Parathyroid adenoma (tissue), 2 donors: ENCODE results near the gene RBBP8.

Experiments used
- H2AFZ ChIP-seq: fragments of 300-600 bp; sonication (generic); one replicate; pipeline ENCODE4 v1.7.0; 2017; ENCODE audit warnings: antibody characterized with exemption, mild to moderate bottlenecking
- H3K27ac ChIP-seq: fragments of 300-600 bp; sonication (generic); one replicate; pipeline ENCODE4 v1.7.0; 2017
- H3K27me3 ChIP-seq: fragments of 300-600 bp; sonication (generic); one replicate; pipeline ENCODE4 v1.7.0; 2017; ENCODE audit warnings: low read length; ENCODE audit not compliant: control insufficient read depth, insufficient read depth
- H3K36me3 ChIP-seq: fragments of 300-600 bp; sonication (generic); one replicate; pipeline ENCODE4 v1.7.0; 2017; ENCODE audit warnings: low read length; ENCODE audit not compliant: control insufficient read depth, insufficient read depth
- H3K4me1 ChIP-seq: fragments of 300-600 bp; sonication (generic); one replicate; pipeline ENCODE4 v1.7.0; 2017; ENCODE audit warnings: control low read depth
- H3K4me2 ChIP-seq: fragments of 300-600 bp; sonication (generic); one replicate; pipeline ENCODE4 v1.7.0; 2017; ENCODE audit warnings: low read length
- H3K4me3 ChIP-seq: fragments of 300-600 bp; sonication (generic); one replicate; pipeline ENCODE4 v1.7.0; 2017; ENCODE audit warnings: low read depth, low read length
- H3K79me2 ChIP-seq: fragments of 300-600 bp; sonication (generic); one replicate; pipeline ENCODE4 v1.7.0; 2017; ENCODE audit warnings: control low read depth
- H3K9ac ChIP-seq: fragments of 300-600 bp; sonication (generic); one replicate; pipeline ENCODE4 v1.7.0; 2017; ENCODE audit warnings: mild to moderate bottlenecking
- H3K9me3 ChIP-seq: fragments of 300-600 bp; sonication (generic); one replicate; pipeline ENCODE4 v1.7.0; 2017; ENCODE audit warnings: low read length; ENCODE audit not compliant: control insufficient read depth
- CTCF ChIP-seq: fragments of 300-600 bp; sonication (generic); IDR thresholded peaks from one replicate; pipeline ENCODE4 v1.7.0; 2017; ENCODE audit warnings: antibody characterized with exemption, mild to moderate bottlenecking
- donor health status: primary hyperparathyroidism.

Gene RBBP8

GRCh38 chr18:22914633-22915032, 18.5 kb upstream of the RBBP8 start:
- no peak for TF ChIP-seq CTCF
- H3K4me1 ChIP-seq = peaks cover 7% of the 10 kb centered on the region
- H3K9ac ChIP-seq = no peak overlapping the region
- H3K4me2 ChIP-seq = no peak overlapping the region
- H2AFZ ChIP-seq = peak overlapping the region; percentile 65
- H3K79me2 ChIP-seq = no peaks in the 10 kb centered on the region
- peak overlapping the region; percentile 82 for H3K27ac ChIP-seq
- H3K36me3 ChIP-seq = no peaks in the 10 kb centered on the region
- H3K9me3 ChIP-seq = no peaks in the 10 kb centered on the region
- no peaks in the 10 kb centered on the region for H3K27me3 ChIP-seq
- H3K4me3 ChIP-seq = no peak overlapping the region

DNA sequence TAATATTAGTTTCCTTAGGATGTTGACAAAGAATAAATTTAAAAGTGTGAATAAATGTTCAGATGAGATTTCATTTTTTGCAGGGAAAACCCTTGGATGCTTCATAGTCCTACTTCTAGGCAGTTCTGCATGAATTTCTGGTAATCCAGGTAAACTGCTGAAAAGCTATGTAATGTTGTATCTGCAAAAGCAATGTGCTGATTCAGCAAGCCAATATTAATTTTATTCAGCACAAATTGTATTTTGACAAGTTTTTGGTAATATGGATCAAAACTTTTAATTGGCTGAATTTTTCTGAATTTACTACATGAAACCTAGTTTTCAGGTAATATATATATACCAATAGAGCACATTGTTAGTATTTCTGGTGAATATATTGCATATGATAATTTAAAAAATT, 17.8 kb upstream of the RBBP8 start:
- H3K79me2 ChIP-seq = no peaks in the 10 kb centered on the region
- H2AFZ ChIP-seq = no peak overlapping the region
- H3K4me2 ChIP-seq = no peak overlapping the region
- no peak overlapping the region for H3K9ac ChIP-seq
- no peak overlapping the region for H3K4me3 ChIP-seq
- H3K36me3 ChIP-seq = no peaks in the 10 kb centered on the region
- no peaks in the 10 kb centered on the region for H3K27me3 ChIP-seq
- H3K4me1 ChIP-seq = peaks cover 7% of the 10 kb centered on the region
- H3K9me3 ChIP-seq = no peaks in the 10 kb centered on the region
- no peak overlapping the region for H3K27ac ChIP-seq
- no peak for TF ChIP-seq CTCF

DNA sequence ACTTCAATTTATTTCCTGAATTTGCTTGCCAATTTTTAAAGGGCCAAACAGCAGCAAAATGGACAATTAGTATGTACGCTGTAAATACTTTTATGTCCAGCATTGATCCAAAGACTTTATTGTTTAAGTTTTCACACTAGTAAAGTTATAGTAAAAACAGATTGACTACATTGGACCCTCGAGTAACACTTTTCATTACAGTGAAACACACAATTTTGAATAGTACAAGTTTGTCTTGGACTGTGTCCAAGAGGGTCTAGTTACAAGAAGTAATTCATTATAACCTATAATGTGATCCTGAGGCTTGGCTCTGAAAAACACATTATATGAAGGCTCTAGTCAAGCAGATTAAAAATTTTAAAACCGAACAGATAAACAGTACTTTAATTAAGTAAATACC, 11.4 kb upstream of the RBBP8 start:
- Histone ChIP-seq H3K4me2 (no peak overlapping the region), H3K4me1 (peaks cover 18% of the 10 kb centered on the region), H2AFZ (peak overlapping the region; percentile 56), H3K79me2 (no peaks in the 10 kb centered on the region), H3K27ac (peak overlapping the region; percentile 55), H3K9ac (no peak overlapping the region), H3K9me3 (no peaks in the 10 kb centered on the region), H3K27me3 (no peaks in the 10 kb centered on the region), H3K4me3 (no peak overlapping the region), H3K36me3 (no peaks in the 10 kb centered on the region)
- TF ChIP-seq CTCF = no peak

GRCh38 chr18:22924589-22924988, 8.5 kb upstream of the RBBP8 start:
- no peaks in the 10 kb centered on the region for H3K9me3 ChIP-seq
- no peak overlapping the region for H3K27ac ChIP-seq
- no peak for TF ChIP-seq CTCF
- H3K4me3 ChIP-seq = no peak overlapping the region
- no peaks in the 10 kb centered on the region for H3K27me3 ChIP-seq
- H3K4me2 ChIP-seq = no peak overlapping the region
- H3K9ac ChIP-seq = no peak overlapping the region
- no peak overlapping the region for H2AFZ ChIP-seq
- H3K36me3 ChIP-seq = no peaks in the 10 kb centered on the region
- H3K4me1 ChIP-seq = peaks cover 22% of the 10 kb centered on the region
- H3K79me2 ChIP-seq = no peaks in the 10 kb centered on the region

- H3K27ac ChIP-seq = no peak overlapping the region
Measured at GRCh38 chr18:22926454-22926853, 6.7 kb upstream of the RBBP8 start.

More at GRCh38 chr18:22926454-22926853, 6.7 kb upstream of the RBBP8 start:
- Histone ChIP-seq H3K27me3 (no peaks in the 10 kb centered on the region), H3K9me3 (no peaks in the 10 kb centered on the region), H3K79me2 (no peaks in the 10 kb centered on the region), H3K9ac (no peak overlapping the region), H2AFZ (peak overlapping the region; percentile 25), H3K36me3 (no peaks in the 10 kb centered on the region), H3K4me2 (peak overlapping the region; percentile 13), H3K4me3 (no peak overlapping the region), H3K4me1 (peaks cover 20% of the 10 kb centered on the region)
- TF ChIP-seq CTCF = no peak
